NCI-H1436 (cell line): Measurements from ENCODE around the gene TGFBR2.

Experiments used
- DNase-seq: peaks from one replicate; lab custom pipeline; 2025; lab: John Stamatoyannopoulos, UW

Gene TGFBR2

DNA sequence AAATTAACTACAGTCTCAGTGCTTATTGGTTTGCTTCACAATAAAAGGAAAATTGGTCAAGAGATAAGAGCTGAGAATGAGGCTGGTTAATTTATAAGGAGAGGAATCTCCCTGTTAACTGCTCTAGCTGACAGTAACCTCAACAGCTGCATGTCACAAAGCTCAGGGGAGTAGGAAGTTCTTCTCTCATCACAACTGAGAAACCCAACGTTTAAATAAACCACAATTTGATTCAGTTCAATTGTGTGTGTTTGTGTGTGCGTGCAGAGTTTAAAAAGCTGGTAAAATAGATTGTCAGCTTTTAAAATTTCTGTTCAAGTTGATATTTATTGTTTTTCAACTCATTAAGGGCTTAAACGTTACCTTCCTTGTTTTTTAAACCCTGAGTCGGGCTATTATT lies 3.5 kb upstream of the TGFBR2 start:
- no peak for DNase-seq

DNA sequence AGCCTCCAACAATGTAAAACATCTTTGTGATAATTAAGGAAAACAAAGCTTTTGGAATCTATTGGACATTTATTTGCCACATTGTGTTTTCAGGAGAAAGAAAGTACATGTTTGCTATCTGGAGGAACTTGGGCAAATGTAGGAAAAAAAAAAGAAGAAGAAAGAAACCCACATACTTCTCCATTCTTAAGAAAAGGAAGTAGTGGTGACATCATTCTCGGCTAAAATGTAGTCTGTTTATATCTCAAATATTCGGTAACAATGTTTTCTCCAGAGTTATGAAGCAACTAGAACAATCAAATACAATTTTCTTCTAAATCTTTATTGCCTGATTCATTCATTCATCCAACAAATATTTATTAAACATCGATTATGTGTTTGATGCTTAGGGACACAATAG lies 2.3 kb upstream of the TGFBR2 start:
- no peak for DNase-seq

DNA sequence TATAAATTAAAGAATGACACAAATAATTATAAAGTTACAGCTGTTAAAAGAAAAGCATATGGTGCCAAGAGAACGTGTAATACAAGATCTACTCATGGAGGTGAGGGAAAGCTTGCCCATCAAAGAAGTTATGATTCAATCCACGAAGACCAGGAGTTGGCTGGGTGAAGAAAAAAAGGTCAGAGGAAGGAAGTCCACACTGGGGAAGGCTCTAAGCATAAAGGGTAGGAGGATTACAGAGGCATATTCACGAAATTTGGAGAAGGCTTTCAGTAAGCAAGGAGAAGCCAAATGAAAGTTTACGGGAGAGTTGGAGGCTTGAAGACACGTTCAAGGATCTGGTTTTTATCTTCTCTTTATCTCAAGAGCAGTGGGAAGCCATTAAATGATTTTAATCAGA lies 1.8 kb upstream of the TGFBR2 start:
- no peak for DNase-seq

DNA sequence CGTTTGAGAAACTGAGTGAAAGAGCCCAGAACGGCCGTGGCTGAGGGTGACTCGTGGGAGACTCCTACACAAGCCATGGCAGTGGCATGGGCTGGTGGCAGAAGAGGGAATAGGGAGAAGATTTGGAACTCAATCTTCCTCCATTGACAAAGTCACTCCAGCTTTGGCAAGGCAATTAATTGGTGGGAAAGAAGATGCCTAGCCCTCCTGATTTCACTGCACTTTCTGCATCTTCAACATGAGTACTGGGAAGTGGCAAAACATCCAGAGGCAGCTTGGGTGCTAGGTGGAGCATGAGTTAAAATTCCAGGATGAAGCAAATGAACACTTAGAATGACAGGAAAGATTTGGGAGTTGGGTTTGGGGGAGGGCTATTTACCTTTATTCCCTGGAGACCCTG lies 1.4 kb upstream of the TGFBR2 start:
- DNase-seq: no peak

DNA sequence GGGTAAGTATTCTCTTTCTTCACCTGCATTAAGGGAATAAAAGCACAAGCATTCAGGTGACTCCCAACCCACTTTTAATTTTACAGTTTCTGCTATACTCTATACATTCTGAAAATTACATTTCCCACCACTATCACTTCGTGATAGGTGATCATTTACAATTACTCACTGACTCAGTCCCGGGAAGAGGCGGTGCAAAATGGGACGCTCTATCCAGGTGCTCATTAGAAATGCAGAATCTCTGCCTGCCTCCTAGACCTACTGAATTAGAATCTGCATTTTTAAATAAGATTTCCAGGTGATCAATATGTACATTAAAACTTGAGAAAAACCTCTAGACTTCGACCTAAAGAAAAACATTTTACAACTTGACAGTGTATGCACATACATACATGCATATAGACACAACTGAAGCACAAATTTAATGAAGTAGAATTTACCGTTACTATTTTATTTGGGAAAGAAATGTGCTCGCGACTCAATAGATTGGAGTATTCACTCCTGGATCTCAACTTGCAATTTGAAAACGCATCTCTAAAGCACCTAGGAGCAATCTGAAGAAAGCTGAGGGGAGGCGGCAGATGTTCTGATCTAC lies 598 bp upstream of the TGFBR2 start:
- no peak for DNase-seq

DNA sequence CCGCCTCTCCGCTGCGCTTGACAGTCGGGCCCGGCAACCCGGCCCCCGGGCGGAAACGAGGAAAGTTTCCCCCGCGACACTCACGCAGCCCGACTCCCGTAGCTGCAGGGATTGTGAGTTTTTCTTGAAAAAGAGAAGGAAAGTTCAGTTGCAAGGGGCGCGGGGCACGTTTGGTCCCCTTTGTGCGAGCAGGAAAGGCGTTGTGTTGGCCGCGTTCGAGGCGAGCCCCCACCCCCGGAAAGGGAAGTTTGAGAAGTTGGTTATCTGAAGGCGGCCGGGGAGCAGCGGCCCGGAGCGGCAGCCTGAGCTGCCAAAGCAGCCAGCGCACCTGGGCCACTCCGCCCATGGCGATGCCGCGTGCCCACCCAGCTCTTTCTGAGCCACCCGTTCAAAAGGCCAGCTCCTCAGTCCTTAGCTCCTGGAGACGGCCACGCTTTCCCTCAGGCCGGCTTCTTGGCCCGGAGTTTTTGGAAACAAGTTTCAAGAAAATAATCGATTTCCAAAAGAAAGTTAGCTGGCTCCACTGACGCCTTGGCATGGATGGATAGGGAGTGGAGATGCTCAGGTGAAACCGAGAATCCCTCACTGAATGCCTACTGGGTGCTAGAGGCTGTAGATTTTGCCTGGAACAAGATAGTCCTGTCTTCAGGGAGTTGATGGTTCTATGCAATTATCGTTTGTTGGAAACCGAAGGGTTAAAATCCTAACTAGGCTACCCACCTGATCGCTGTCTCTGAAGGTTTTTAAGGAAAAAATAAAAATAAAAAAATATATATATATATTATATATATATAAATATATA lies 832 bp downstream of the TGFBR2 start:
- no peak for DNase-seq

DNA sequence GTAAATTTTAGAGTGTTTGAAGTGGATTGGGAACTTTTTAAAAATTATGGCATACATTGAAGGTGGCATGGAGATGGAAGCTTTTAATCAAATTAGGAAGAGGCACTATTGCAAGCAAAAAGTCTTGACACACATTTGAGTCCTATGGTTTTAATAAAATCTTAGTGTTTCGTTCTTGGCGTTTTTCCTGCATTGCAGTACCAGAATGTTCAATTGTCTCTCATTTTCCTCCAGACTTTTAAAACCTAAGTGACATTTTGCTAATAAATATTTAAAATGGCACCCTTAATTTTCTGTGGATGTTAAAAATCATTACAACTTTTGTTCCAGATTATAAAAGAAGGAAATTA lies 2.2 kb downstream of the TGFBR2 start:
- no peak for DNase-seq

DNA sequence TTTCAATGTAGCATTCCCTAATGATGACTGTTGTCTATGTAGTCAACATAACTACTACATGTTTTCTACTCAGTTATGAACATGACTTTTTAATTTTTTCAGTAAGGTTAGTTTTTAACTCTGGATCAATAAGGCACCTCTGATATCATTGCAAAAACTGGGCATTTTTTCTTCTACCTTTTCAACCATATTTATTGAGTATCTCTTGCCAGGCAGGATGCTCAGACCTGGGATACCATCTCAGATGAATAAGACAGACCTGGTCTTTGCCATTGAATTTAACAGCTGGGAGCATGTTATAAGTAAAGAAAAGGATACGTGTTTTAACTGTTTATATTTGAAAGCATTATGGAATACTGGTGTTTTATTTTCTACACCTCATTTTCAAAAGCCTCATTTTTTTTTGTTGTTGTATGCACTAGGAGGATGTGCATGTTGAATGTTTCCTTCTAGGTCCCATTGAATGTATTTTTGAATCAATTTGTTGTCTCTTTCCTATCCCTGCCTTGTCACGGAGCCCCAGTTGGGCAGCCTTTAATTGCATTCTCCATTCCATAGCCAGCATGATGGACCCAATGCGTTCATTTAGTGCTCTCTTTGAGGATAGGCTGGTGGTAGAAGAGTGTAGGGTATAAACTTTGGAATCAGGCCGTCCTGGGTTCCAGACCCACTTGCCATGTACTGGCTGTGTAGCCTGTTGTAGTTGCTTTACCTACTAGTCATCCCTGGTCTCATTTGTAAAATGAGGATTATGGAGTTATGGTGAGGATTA lies 3.7 kb downstream of the TGFBR2 start:
- no peak for DNase-seq

DNA sequence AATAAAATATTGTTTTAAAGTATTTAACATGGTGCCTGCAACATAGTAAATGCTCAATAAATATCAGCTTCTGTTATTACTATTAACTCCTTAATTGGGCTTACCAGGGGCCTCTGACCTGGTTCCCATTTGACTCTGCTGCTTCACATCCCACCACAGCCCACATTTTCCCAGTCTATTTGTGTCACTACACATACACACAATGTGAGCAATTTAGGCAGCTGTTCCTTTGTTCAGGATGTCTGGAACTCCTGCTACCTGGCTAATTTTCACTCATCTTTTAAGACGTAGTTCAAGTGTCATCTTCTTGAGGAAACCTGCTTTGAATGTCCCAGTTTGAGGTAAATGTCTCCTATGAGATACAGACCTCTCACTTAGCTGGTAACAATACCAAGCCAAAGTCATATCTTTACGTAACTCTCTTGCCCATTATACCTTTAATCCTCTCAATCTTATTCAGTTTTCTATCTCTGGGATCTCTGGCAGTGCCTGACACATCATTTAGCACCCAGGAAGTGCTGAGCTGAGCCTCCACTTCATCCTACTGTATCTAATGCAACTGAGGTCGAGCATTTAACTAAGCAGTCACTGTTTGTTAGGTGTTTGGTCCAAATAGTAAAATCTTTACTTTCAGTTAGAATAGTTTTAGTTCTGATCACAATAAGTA lies 4.4 kb downstream of the TGFBR2 start:
- DNase-seq: no peak

DNA sequence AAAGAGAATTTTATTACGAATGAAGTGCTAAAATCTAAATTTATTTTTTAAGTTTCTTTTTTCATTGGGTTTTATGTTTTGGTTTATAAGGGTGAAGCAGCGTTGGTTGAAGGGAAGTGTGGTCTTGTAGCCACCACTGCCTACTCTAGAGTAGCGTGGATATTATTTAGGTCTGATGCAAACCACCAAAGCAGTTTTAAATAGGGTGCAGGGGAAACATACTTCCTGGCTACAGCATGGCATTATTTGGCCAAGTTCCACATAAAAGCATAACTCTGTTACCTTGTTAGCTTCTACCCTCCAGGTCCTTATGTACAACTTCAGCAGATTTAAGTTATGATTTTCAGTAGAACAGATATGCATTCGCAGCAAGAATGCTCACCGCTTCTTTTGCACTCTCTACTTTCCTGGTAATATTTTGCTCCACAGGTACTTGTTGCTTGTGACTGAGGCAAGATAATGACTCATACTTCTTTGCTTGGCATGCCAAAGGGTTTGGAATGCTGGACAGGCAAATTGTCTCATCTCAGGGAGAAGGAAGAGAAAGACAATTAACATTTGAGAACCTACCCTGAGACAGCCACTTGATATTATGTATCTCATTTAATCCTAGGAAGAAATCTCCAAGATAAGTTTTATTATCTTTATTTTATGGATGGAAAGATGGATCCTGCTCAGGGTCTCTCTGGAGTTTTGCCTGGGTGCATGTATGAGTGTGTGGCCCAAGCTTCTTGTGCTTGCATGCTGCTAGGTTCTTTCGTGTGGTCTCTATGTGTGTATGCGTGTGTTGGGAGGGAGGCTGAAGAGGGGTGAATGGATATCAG lies 5.4 kb downstream of the TGFBR2 start:
- no peak for DNase-seq

DNA sequence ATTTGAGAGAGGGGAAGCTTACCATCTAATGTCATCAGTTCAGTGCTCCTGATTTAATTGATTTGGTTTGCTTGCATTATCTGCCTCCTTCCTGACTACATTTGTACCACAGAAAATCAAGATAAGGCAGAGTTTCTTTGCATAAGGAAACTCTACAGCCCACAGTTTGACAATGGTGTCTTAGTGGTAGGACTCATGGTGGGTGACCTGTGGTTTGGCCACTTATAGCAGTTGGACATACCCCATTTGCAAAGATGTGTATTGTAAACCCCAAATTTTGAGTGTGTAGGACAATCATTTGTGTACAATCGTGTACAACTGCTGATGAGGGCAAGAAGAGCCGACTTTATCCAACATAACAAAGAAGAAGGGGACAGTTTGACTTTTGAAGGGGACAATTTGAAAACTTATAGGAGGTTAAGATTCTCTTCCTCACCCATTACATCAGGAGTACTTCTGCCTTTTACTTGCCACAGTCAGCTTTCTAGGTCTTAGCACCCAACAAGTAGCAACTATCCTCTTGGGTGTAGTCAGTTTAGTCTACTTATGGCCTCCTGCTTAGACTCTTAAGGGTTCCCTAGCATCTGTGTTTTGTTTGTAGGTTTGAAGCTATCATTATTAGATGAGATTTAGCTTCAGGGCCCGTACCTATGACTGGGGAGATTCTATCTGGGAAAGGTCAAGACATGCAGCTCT lies 6.2 kb downstream of the TGFBR2 start:
- no peak for DNase-seq

DNA sequence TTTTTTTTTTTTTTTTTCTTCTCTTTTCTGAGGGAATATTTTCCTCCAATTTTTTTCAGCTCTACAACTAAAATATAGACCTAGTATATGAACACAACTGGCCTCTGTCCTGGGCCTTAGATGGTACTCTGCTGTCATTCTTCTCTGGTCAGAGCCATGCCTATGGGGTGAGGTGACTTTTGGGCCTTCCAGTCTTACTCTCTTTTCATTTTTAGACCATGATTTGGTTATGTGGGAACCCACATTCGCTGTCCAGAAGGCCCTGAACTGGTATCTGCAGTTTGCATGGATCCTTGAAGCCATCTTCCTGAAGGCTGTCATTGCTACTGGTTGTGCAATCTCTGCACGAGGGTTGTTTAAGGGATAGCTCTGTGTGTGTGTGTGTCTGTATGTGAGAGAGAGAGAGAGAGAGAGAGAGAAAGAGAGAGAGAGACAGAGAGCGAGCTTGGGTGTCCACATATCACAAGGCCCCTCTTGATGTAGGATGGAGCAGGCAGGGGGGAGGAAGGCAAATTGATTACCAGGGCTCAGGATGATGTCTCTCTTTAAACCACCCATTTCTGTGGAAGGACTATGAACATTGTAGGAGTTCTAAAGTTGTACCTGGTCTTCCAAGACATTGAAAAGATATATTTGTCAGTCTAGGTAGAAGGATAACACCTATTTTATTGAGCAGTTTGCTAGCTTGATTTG lies 6.9 kb downstream of the TGFBR2 start:
- no peak for DNase-seq

DNA sequence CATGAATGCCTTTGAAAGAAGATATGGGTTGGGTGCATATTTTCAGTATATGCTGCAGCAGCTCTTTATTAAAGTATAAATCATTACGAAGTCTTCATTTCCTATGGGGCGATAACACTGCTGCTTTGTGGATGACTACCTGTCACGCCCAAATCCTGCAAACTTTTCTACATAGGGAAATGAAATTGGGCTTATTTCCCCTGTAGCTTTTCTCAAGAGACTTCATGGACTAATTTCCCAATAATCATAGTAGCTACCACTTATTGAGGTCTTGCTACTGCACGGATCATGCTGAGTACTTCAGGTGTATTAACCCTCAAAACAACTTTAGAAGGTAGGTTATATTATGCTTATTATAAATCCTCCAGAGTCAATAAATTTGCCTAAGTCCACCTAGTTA lies 8.0 kb downstream of the TGFBR2 start:
- no peak for DNase-seq

DNA sequence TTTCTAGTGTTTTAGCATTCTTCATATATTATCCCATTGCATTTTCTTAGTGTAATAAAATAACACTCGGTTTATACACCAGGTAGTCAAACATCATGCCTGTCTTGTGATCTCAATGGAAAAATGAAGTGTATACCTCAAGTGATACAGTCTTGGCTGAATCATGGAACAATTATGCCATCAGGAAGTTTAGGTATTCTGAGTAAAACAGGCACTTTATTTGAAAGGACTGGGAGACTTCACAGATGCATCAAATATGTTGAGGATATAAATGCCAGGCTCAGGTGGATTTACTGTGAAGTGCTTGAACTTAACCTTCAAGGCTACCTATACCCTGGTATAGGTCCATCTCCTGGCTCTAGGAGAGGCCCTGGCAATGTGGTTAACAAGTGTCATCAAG lies 8.5 kb downstream of the TGFBR2 start:
- no peak for DNase-seq

DNA sequence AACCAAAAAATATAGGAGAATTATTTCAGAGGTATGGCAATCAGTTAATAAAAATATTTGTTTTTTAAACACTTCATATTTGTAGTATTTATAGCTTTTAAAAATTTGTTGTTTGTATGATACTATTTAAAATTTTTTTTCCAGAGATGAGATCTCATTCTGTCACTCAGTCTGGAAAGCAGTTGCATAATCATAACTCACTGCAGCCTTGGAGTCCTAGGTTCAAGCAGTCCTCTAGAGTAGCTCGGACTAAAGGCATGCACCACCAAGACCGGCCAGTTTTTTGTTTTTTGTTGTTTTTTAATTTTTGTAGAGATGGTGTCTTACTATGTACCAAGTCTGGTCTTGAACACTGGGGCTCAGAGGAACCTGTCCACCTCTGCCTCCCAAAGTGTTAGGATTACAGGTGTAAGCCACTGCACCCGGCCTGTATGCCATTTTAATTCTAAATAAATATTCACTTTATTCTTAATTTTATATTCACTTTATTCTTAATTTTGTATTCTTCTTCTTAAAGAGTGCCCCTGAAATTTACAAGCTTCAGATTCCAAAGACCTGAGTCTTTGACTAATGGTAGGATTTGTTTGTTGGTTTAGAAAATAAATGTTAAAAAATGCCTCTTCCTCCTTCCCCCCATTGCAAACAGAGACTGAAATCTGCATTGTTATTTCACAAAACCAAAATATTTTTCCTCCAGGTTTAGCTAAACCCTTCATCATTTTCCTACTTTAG lies 9.4 kb downstream of the TGFBR2 start:
- no peak for DNase-seq

DNA sequence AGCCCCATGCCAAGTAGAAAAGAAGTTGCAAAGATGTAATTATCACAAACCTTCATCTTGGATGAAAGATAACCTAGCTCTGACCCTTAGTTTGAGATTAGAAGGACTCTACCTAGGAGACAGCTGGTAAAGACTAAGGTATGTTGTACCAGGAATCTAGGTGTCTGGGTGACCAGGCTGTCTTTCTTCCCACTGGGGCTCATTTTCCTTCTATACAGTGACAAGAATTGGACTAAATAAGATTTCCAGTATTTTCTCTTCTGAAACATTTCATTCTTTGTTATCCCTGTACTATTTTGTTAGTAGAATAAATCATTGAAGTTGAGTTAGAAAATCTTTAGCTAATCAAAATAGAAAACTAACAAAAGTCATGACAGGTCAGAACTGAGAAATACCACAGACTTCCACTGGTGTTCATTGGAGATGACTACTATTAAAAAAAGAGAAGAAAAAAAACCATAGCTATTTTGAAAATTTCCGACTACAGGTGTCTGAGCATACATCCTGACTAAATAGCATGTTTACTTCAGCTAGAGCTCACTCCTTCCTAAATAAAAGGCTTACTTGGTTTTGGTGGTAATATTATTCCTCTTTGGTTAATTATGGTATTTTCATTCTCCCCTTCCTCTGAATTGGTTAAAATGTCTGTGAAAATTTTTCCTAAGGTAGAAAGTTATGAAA lies 10.1 kb downstream of the TGFBR2 start:
- no peak for DNase-seq

DNA sequence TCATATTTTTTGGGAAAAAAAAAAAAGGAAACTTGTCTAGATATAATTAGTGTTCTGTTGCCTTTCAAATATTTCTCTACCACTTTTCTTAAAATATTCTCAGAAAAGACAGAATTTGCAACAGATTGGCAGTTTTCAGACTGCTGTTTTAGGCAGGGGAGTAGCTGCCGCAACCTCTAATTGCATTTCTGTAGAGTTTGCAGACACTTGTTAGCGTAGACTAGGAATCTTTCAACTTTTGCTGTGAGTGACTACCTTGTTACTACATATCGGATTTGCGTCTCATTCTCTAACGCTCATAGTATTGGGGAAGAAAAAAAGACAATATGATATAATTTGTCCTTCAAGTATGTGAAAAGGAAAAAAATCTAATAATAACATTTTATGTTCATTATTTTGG lies 10.7 kb downstream of the TGFBR2 start:
- DNase-seq: no peak

DNA sequence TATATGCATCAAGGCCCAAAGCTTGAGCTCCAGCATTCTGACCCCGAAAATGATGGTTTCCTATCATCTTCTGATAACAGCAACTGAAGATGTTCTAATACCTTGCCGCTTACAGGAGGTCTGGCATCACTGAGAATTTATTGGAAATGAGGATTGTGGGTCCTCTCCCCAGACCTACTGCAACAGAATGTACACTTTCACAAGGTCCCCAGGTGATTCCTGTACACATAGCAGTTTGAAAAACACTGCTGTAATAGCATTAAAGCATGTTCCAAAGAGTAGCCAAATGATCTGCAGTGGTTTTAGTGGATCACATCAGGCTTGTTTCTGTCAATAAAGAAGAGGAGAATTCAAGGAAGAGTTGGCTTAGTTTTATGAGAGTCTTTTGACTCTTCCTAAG lies 11.3 kb downstream of the TGFBR2 start:
- DNase-seq: no peak

DNA sequence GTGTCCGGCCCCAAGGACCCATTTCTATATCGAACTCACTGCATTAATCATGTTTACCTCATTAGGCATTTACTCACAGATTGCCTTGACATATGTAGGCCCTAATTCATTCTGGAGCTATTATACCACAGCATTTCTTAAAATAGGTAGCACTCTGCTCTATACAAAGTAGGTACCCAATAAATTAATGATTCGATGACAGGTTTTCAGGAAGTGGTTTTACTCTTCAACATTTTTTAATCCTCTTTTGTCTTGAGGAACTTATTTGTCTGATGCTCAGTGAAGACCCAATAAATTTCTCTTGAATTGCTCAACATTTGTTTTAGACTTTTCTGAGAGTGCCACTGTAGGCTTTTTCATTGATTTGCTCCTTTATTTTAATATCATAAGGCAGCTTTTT lies 12.1 kb downstream of the TGFBR2 start:
- no peak for DNase-seq
